AG04450 (cell line): ENCODE results near the gene ZNF814. TPM values are rescaled to one million over a fixed set of nuclear protein-coding genes. Genes with fewer than 3 reads are reported as not detected.

Experiments
- CTCF ChIA-PET: fragments of 300-600, 350-600 bp; formaldehyde crosslinking; extraction: SDS; loops from one replicate; lab custom pipeline; 2022; ENCODE audit warnings: antibody characterized with exemption, inconsistent platforms; lab: Charles Lee
- POLR2A ChIA-PET: fragments of 350-600 bp; formaldehyde crosslinking; extraction: SDS; loops from one replicate; lab custom pipeline; 2021; ENCODE audit warnings: antibody characterized with exemption, inconsistent platforms; lab: Yijun Ruan, JAX
- DNase-seq: peaks from one replicate; pipeline ENCODE4 v3.0.0-alpha.2; 2011; ENCODE audit warnings: low read depth, low spot score
- H3K27ac ChIP-seq: one replicate; pipeline ENCODE4 v1.5.1; 2012; ENCODE audit warnings: low read depth, low read length, control low read depth
- H3K27me3 ChIP-seq: one replicate; pipeline ENCODE4 v1.6.0; 2012; ENCODE audit warnings: low read length; ENCODE audit not compliant: control insufficient read depth, insufficient read depth
- H3K4me3 ChIP-seq: 2 replicates; pipeline ENCODE4 v1.5.1; 2011; ENCODE audit warnings: mild to moderate bottlenecking, low read depth, low read length, control low read depth
- H3K9me3 ChIP-seq: 2 replicates; pipeline ENCODE4 v1.5.1; 2012; ENCODE audit warnings: low read length; ENCODE audit not compliant: control insufficient read depth, insufficient read depth
- CTCF ChIP-seq: IDR thresholded peaks from 2 replicates; pipeline ENCODE4 v1.5.1; 2011; ENCODE audit warnings: low read depth, low read length, control low read depth, inconsistent platforms
- polyA plus RNA-seq: library from polyadenylated mRNA; depleted of rRNA; stranded (reverse); fragments of >200 nt; gene quantifications from 2 replicates; pipeline ENCODE4 v1.2.3, GENCODE V29; 2011

The ZNF814 gene
- polyA plus RNA-seq, 1 experiment, result 5.6 TPM

GRCh38 chr19:57807541-57807940, 81.3 kb downstream of the ZNF814 start:
- DNase-seq, result no peak
- Histone ChIP-seq H3K27ac (no peak overlapping the region), H3K4me3 (no peak overlapping the region), H3K27me3 (no peaks in the 10 kb centered on the region), H3K9me3 (no peaks in the 10 kb centered on the region)
- POLR2A ChIA-PET, result no interaction called here
- CTCF ChIA-PET, result no interaction called here
- TF ChIP-seq CTCF, result no peak

- peak overlapping the region; percentile 97 for H3K27ac ChIP-seq
- H3K9me3 ChIP-seq, result no peaks in the 10 kb centered on the region
- CTCF ChIA-PET, result interaction anchor here (0.5 kb wide), 1 partner anchor 93 kb away, joined by 3 read pairs; no protein-coding TSS in a partner anchor
- no peaks in the 10 kb centered on the region for H3K27me3 ChIP-seq
- DNase-seq, result peak; percentile 48
- POLR2A ChIA-PET, result interaction anchor here (0.6 to 1.4 kb wide), 3 partner anchors 15 to 277 kb away, joined by 3 to 6 read pairs (median 3); partner anchors contain the start of gene ZNF549
- peak overlapping the region; percentile 80 for H3K4me3 ChIP-seq
- no peak for TF ChIP-seq CTCF
Measured at GRCh38 chr19:57803594-57804325, 85.1 kb downstream of the ZNF814 start.

DNA sequence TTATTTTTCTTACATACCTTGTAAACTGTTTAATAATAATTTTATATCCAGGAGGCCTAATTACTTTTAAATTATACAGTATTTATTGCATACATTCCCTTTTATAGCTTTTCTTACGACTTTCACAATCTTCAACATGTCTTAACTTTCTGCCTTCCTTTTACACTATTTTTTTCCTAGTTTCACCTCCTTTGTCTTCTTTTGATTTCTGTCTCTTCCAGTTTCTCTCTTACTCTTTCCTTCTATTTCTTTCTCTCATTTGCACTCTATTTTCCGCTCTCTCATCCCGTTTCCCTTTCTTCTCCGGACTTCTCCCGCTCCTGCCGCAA, 85.6 kb downstream of the ZNF814 start:
- ChIA-PET POLR2A (interaction anchor here (1.4 kb wide), 1 partner anchor 16 kb away, joined by 6 read pairs; no protein-coding TSS in a partner anchor), CTCF (no interaction called here)
- TF ChIP-seq CTCF, result no peak

GRCh38 chr19:57802269-57802668, 86.6 kb downstream of the ZNF814 start:
- ChIA-PET CTCF (no interaction called here), POLR2A (interaction anchor here (1.1 kb wide), 1 partner anchor 75 kb away, joined by 8 read pairs; the partner anchor contains the start of gene ZNF671)
- Histone ChIP-seq H3K27ac (peak overlapping the region; percentile 39), H3K9me3 (no peaks in the 10 kb centered on the region), H3K27me3 (no peaks in the 10 kb centered on the region), H3K4me3 (no peak overlapping the region)
- no peak for DNase-seq
- TF ChIP-seq CTCF, result no peak

More for the DNA sequence above, 85.6 kb downstream of the ZNF814 start:
- H3K27me3 ChIP-seq, result no peaks in the 10 kb centered on the region
- DNase-seq, result no peak
- H3K9me3 ChIP-seq, result no peaks in the 10 kb centered on the region
- peak overlapping the region; percentile 80 for H3K4me3 ChIP-seq
- H3K27ac ChIP-seq, result peak overlapping the region; percentile 97

DNA sequence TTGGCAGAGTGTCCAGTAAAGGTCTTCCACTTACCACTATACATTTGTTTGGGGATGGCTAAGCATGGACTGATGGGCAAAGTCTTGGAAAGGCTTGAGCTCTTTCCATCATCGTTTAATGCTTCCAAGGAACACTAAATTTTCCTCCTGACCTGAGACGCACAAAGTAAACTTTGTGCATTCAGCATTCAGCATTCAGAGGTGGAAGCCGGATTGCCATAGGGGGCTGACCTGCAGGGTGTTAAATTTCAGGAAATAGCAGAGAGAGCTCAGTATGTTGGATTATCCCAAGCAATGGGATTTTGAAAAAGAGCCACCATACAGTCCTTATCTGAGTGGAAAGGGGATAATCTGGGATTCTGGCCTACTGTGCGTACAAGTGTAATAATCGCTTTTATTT, 88.1 kb downstream of the ZNF814 start:
- Histone ChIP-seq H3K4me3 (no peak overlapping the region), H3K9me3 (no peaks in the 10 kb centered on the region), H3K27ac (no peak overlapping the region), H3K27me3 (no peaks in the 10 kb centered on the region)
- CTCF ChIA-PET, result no interaction called here
- no peak for TF ChIP-seq CTCF
- no peak for DNase-seq
- POLR2A ChIA-PET, result interaction anchor here (2.0 kb wide), 1 partner anchor 14 kb away, joined by 7 read pairs; the partner anchor contains the start of gene ZNF552
